Tongue (tissue), 2 donors: ENCODE measurements around the gene PLPPR5. TPM values are rescaled to one million over a fixed set of nuclear protein-coding genes. Genes with fewer than 3 reads are reported as not detected.

Experiments
- DNase-seq: peaks from one replicate; pipeline ENCODE4 v3.0.0-alpha.2; 2015
- total RNA-seq: library from RNA; depleted of rRNA; stranded (reverse); fragments of >200 nt; gene quantifications from one replicate; pipeline ENCODE4 v1.2.3, GENCODE V29; 2014

The PLPPR5 gene
- total RNA-seq, 1 donor from 2014 or later: 2.2 TPM

DNA sequence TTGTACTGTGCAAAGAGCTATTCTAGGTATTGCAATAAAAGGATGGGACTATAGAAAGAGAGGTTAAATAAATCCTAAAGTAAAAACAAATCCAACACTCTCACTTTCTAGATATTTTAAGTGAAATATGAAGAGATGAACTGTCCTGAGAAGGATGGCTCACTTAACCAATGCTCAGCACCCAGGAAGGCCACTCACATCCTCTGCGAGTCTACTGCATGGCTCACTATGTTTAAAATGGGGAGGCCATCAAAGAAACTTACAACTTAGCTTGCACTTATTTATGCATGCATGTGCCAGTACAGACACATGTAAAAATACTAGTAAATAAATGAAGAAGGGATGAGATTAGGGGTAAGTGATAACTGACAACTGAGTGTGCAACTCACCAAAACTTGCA lies 37.5 kb downstream of the PLPPR5 start:
- DNase-seq: no peak

DNA sequence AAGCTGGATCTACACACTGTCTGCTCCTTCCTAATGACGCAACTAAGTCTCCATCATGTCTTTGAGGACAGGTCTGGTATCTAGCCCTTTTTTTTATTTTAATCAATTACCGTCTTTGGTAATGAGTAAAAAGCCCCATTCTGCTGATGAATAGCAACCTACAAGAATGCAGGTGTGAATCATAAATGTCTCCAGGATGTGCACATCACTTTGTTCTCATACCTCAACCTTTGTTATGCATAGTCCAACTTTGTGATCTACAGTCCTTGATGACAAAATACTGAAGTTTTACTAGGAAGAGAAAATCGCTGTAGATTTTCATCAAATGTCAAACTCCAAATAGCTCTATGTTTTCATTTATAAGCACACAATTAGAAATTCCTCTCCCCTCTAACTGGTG lies 39.3 kb downstream of the PLPPR5 start:
- no peak for DNase-seq

DNA sequence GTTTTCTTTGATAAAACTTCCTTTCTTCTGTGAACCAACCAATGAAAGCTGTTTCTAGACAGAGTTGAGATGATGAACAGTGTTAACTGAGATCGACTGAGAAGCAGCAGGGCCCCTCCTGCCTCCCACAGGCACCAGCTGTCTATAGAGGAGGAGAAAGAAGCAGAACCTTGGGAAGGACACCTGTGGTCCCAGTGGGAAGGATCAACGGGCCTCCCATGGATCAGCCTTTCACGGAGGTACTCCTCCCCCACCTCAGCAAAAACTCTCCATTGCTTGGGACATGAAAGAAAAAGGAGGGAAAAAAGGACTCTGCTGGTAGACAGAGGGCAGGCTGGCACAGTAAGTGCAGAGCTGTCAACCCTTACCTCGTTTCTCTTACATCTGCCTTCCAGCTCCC lies 40.5 kb downstream of the PLPPR5 start:
- DNase-seq: no peak

- DNase-seq: no peak
These were observed 41.5 kb downstream of the PLPPR5 start for GRCh38 chr1:98963064-98963758.

DNA sequence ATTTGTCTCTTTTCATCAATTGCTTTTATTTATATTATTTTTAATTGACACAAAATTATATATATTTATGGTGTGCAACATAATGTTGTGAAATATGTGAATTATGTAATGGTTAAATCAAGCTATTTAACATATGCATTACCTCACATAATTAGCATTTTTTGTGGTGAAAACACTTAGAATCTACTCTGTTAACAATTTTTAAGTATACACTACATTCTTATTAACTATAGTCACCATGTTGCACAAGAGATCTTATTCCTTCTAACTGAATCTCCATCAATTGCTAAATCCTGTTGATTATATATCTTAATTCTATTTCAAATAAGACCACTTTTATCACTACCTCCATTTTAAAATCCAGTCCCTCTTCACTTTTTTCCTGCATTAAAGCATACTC lies 42.5 kb downstream of the PLPPR5 start:
- DNase-seq: no peak

DNA sequence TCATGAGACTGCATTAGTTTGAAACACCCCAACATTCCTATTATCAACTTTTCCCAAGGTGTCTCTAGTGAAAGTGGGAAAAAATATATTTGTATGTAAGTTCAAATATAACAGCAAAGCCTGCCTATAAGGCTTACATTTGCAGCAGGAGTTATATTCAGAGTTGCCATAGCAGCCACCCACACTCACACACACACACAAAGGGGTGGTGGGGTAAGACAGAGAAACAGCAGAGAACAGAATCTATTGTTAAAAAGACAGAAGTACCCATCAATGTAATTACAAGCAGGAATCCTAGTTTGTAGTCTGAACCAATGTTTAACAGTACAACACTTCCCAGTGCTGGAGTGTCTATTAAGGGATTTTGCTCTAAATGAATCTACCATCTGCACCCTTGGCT lies 55.0 kb downstream of the PLPPR5 start:
- DNase-seq: peak; percentile 44

DNA sequence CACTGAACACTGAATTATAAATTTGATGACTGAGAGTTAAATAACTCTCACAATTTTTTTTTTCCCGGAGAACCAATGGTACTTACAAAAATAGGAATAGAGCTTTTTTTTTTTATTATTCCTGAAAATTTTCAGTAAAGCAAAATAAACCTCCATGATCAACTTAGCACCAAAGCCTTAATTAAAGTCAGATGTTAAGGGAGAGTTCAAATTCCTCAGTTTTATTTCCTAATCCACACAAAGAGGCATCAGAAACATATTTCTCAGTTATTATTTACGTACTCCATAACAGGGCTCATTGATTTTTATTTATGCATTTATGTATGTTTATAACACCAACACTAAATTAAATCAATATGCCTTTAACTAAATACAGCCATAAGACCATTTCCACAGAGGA lies 55.5 kb downstream of the PLPPR5 start:
- DNase-seq: no peak

DNA sequence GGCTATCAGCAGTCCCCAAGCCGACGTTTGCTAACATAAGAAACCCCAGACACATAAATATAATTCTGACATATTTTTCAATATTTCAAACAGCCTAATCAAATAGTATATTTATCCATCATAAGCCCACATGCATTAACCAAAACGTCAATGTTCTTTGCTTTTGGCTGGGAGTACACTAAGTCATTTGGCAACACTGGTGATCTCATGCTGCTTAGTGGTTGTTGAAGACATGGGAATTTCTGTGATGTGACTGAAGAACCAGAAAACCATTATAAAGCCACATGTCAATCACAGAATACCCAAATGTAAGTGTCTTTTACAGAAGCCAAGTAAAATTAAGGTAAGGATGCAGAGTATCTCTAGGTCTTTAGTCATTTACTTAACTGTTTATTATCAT lies 57.6 kb downstream of the PLPPR5 start:
- DNase-seq: no peak

GRCh38 chr1:98940722-98941079 lies 64.0 kb downstream of the PLPPR5 start:
- DNase-seq: no peak

- DNase-seq: no peak
These were observed 64.5 kb downstream of the PLPPR5 start for GRCh38 chr1:98940069-98940721.

- DNase-seq: no peak
These were observed 65.2 kb downstream of the PLPPR5 start for GRCh38 chr1:98939471-98939870.

- no peak for DNase-seq
These were observed 67.3 kb downstream of the PLPPR5 start for GRCh38 chr1:98937347-98937746.

DNA sequence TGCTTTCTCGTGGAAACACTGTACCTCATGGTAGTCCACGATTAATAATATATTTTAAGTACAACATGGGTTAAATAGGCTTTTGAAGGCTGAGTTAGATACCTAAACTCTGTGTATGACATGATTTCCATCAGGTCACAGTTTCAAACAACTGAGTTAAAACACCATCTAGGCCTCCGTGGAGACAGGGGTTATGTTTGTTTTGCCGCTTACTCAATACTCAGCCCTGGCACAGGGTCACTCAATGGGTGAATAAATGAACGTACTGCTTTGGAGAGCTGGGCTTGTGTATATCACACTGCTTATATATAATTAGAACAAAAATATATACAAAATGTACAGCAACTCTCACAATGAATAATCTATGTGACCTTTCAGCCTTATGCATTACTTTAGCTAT lies 72.5 kb downstream of the PLPPR5 start:
- no peak for DNase-seq

DNA sequence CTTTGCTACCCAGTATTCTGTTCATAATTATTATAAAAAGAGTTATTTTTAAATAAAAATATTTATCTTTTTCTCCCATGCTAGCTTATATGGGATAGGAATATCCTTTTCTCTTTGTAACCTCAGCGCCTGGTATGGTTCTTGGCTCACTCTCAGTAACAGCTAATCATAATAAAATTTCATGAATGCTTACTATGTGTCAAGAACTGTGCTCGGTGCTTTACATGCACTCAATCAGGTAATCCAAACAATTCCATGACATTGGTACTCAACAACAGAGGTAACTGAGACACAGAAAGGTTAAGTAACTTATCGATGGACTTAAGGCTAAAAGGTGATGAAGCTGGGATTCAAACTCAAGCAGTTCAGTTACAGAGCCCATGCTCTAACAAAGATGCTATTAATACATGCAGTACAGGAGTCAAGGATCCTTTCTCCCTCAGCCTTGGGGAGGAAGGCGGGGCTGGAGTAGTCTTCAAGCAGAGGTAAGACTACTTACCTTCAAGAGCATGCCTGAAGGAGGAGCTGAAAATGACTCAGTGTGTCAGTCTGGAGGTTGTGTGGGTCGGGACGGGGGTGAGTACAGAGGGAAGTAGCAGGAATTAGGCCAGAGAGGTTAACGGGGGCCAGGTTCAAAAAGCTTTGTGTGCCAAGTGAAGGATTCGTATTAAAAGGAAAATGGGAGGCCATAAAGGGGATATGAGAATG lies 73.4 kb downstream of the PLPPR5 start:
- no peak for DNase-seq

DNA sequence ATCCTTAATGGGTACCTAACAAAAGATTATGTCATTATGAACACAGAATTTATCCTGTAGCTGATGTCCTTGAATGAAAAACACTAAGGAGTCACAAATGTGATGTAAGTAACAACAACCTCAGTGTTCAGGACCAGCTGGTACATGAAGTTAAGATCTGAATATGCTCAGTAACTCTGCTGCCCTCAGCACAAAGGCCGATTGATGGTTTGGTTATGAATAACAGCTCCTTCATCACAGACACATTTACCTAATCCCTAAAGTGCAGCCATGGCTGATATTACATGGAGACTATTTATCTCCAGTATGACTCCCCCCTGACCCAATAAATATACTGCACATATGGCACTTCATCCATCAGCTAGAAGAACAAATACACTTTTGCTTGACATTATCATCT lies 75.2 kb downstream of the PLPPR5 start:
- peak; percentile 7 for DNase-seq

DNA sequence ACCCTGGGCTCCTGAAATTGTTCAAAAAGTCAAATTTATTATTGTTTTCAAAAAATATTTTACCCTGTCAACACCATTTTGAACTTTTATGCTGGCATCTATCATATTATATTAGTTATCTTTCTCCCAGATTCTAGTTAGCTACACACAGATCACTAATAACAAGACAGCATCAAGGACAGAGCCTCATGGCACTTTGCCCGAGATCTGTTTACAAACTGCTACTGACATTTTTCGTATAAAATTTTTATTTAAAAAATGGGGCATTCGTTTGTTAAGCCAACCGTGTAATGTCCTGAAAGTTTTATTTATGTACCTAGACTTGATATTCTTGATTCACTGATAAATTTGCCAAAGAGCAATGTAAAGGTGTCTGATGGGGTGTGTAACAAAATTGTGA lies 78.1 kb downstream of the PLPPR5 start:
- no peak for DNase-seq

DNA sequence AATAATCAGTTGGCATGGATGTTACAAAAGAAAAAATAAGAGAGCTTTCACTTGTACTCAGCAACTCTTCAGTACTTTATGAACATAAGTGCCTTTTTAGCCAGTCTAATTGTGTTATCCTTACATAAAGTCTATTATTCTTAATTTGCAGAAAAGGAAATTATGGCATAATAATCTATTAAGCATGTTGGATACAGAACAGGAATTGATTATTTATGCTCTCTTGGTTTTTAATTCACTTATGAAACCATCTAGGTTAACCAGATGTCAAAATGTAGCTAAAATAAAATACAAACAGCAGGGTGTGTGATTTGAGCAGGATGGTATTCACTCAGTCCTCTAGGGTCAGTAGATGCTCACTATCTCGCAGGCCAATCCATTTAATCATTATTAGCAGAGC lies 79.7 kb downstream of the PLPPR5 start:
- no peak for DNase-seq

DNA sequence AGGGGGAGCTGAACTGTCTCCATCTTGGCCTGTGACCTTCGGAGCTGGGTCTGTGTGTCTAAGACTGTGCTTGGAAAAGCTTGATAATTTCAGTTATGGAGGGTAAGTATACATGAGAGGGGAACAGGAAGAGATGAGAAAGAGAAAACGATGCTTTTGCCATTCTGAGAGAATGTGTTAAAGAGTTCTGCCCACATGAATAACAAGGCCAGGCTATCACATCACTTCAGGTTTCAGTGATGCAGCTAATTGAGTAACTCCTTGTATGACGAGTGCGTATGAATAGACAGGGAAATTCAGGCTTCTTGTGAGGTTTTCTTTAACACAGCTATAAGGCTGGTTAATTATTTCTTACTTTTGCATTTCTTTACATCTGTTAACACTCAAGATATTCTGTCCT lies 81.0 kb downstream of the PLPPR5 start:
- no peak for DNase-seq

GRCh38 chr1:98921817-98922216 lies 82.8 kb downstream of the PLPPR5 start:
- no peak for DNase-seq

- DNase-seq: no peak
These were observed 84.1 kb downstream of the PLPPR5 start for GRCh38 chr1:98920441-98921110.

GRCh38 chr1:98919652-98920051 lies 85.0 kb downstream of the PLPPR5 start:
- DNase-seq: no peak

DNA sequence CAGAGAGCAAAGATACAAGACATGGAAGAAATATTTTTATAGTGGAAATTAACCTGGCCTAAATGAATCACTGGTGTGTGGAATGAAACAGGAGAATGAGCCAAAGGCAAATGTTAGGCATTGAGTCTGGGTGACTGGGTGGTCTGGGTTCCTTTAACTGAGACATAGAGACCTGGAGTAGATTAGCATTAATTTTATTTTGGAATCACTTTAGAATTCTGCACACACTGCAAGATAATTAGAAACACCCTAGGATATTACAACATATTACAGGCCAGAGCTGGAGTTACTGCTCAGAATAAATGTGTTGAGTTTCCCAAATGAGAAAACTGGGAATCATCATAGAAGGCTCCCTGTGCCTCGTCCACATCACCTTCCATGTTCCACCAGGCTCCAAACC lies 85.5 kb downstream of the PLPPR5 start:
- peak; percentile 18 for DNase-seq

GRCh38 chr1:98914547-98914946 lies 90.1 kb downstream of the PLPPR5 start:
- DNase-seq: no peak
